HL-60 (cell line): ENCODE data around the gene DMBX1.

ENCODE experiments used
- DNase-seq, 2 experiments: peaks; one replicate each; pipeline ENCODE4 v3.0.0-alpha.2; 2010 to 2020; ENCODE audit warnings: low read depth in 1 of 2, low spot score in 1 of 2
- H3K27ac ChIP-seq: fragments of 250-450 bp; sonication (Bioruptor Pico); replicated peaks from 2 replicates; pipeline ENCODE4 v1.5.1; 2020; ENCODE audit warnings: mild to moderate bottlenecking, moderate library complexity
- H3K27me3 ChIP-seq: fragments of 250-450 bp; sonication (Bioruptor Pico); 2 replicates; pipeline ENCODE4 v1.5.1; 2021; ENCODE audit warnings: mild to moderate bottlenecking, moderate library complexity; ENCODE audit not compliant: insufficient read depth, poor library complexity, severe bottlenecking
- H3K4me3 ChIP-seq: replicated peaks from 2 replicates; pipeline ENCODE4 v1.5.1; 2011; ENCODE audit warnings: mild to moderate bottlenecking, control low read depth, low read length; ENCODE audit not compliant: insufficient read depth
- CTCF ChIP-seq: IDR thresholded peaks from one replicate; pipeline ENCODE4 v1.5.1; 2011; ENCODE audit warnings: low read length, control low read depth, inconsistent platforms; ENCODE audit not compliant: insufficient read depth
- GABPA ChIP-seq: IDR thresholded peaks from 2 replicates; pipeline ENCODE4 v1.6.1; 2012; ENCODE audit warnings: low read depth
- POLR2AphosphoS5 ChIP-seq: IDR thresholded peaks from 2 replicates; pipeline ENCODE4 v1.6.1; 2012; ENCODE audit warnings: low read depth
- REST ChIP-seq: IDR thresholded peaks from 2 replicates; pipeline ENCODE4 v1.6.1; 2012; ENCODE audit warnings: low read depth; ENCODE audit not compliant: insufficient replicate concordance
- SPI1 ChIP-seq: IDR thresholded peaks from 2 replicates; pipeline ENCODE4 v1.6.1; 2012; ENCODE audit warnings: low read depth, mild to moderate bottlenecking, borderline replicate concordance

Gene DMBX1

GRCh38 chr1:46510998-46511365 is 21.3 kb downstream of the DMBX1 start:
- no peak for TF ChIP-seq GABPA
- no peak overlapping the region for H3K4me3 ChIP-seq
- DNase-seq = no peak
- H3K27me3 ChIP-seq = no peaks in the 10 kb centered on the region
- H3K27ac ChIP-seq = no peak overlapping the region

GRCh38 chr1:46512135-46512791 is 22.6 kb downstream of the DMBX1 start:
- peaks cover 5% of the 10 kb centered on the region for H3K27me3 ChIP-seq
- no peak overlapping the region for H3K27ac ChIP-seq
- no peak overlapping the region for H3K4me3 ChIP-seq
- TF ChIP-seq CTCF = no peak
- TF ChIP-seq POLR2AphosphoS5 = no peak
- TF ChIP-seq REST = no peak
- TF ChIP-seq SPI1 = no peak
- TF ChIP-seq GABPA = no peak
- no peak for DNase-seq

- no peak for DNase-seq
- Histone ChIP-seq H3K4me3 (no peak overlapping the region), H3K27me3 (peaks cover 7% of the 10 kb centered on the region), H3K27ac (no peak overlapping the region)
- TF ChIP-seq POLR2AphosphoS5 (no peak), GABPA (no peak), REST (no peak), CTCF (no peak), SPI1 (no peak)
These were observed 23.2 kb downstream of the DMBX1 start for GRCh38 chr1:46512792-46513190.

GRCh38 chr1:46513536-46513935 is 23.9 kb downstream of the DMBX1 start:
- peaks cover 7% of the 10 kb centered on the region for H3K27me3 ChIP-seq
- TF ChIP-seq CTCF = no peak
- no peak for TF ChIP-seq SPI1
- no peak for TF ChIP-seq GABPA
- no peak for TF ChIP-seq POLR2AphosphoS5
- no peak for TF ChIP-seq REST
- H3K27ac ChIP-seq = no peak overlapping the region
- DNase-seq = no peak
- no peak overlapping the region for H3K4me3 ChIP-seq
